Measurements from ENCODE around the gene SH3D19.
"Not testable (repeated sequence)": the region's sequence is repeated elsewhere in the genome, so short reads cannot be mapped to it uniquely, and the experiment has no call there.

SH3D19 gene

GRCh38 chr4:151150821-151151580, 174.4 kb downstream of the SH3D19 start:
- no peak for DNase-seq (ENCODE audit: low read depth in 2 of 2)

GRCh38 chr4:151148261-151148660, 177.1 kb downstream of the SH3D19 start:
- DNase-seq (ENCODE audit: low read depth in 2 of 2): no peak

GRCh38 chr4:151147000-151147399, 178.4 kb downstream of the SH3D19 start:
- DNase-seq (ENCODE audit: low read depth in 2 of 2): no peak

DNA sequence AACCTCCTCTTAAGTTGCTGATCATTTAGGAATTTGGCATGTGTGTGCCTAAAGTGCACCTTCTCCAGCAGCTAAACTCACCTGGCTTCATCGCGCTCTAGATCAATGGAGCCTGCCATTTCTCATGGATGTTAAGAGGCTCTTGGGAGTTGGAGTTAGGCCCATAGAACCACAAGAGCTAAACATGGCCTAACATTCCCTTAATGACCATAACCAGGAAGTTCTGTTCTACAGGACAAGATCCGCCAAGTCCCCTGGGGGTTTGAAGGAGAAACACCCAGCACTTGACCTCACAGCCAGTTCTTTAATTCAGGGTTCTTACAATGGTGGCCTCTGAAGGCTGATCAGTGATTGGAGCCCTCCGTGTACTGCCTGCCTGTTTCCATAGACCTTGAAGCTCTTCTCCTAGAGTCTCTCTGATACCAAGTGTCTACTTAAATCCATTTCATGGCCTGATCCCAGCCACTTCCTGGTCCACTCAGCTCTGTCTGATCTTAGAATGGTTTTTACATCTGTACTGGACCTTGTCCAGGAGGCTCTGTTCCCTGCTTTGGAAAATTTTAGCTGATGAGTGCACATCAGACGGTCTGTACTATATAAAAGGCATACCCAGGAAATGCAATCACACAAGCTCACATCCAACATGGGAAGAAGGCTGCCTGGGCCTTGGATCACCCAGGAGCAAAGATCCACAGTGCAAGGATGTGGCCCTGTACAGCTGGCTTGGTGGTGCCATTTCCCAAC, 180.9 kb downstream of the SH3D19 start:
- DNase-seq (ENCODE audit: low read depth in 2 of 2): no peak

DNA sequence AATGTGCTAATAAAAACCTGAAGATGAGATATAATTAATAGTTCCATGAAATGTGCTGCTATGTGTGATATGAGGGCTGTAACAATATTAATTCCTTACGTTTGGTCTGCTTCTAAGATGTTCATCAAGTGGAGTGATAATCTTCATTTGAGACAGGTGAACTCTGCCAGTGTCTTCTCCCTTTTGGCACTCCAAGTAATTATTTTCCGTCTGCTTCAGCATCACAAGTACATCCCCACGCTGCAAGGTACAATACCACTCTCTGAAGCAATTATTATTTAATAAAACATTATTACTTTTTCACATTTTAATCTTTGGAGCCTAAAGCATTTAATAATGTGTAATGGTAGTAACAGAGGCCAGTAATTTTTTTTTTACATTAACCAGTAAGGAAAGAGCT, 181.6 kb downstream of the SH3D19 start:
- no peak for DNase-seq (ENCODE audit: low read depth in 2 of 2)

- DNase-seq (ENCODE audit: low read depth in 2 of 2): no peak
Measured at GRCh38 chr4:151143162-151143561, 182.2 kb downstream of the SH3D19 start.

DNA sequence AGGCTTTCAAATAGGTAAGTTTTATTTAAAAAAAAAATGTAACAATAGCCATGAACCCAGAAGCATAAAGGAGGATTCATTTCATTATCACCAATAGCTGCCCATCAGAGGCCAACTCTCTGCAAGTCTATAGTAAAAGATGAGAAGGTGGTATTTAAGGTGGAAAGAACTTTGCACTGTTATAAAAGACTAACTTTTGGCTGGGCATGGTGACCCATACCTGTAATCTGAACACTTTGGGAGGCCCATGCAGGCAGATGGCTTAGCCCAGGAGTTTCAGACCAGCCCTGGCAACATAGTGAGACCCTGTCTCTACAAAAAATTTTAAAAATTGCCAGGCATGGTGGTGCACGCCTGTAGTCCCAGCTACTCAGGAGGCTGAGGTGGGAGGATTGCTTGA, 182.6 kb downstream of the SH3D19 start:
- DNase-seq (ENCODE audit: low read depth in 2 of 2): no peak

DNA sequence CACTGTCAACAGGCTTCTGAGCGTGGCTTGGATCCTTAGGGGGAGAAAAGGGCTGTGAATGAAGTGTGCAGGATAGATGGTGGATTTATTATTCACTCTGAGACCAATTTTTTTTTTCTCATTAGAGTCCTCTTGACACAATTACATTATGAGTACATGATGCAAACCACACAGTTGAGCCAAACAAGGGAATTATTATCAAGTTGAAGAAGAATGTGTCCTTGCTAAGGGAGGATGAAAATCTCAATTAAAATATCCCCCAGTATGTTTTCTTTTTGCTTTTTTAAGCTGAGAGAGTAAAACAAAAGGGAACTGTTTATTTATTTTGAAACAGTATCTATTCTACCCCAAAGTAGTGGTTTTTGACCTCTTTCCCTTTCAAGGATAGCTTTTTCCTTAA, 185.6 kb downstream of the SH3D19 start:
- no peak for DNase-seq (ENCODE audit: low read depth in 2 of 2)

DNA sequence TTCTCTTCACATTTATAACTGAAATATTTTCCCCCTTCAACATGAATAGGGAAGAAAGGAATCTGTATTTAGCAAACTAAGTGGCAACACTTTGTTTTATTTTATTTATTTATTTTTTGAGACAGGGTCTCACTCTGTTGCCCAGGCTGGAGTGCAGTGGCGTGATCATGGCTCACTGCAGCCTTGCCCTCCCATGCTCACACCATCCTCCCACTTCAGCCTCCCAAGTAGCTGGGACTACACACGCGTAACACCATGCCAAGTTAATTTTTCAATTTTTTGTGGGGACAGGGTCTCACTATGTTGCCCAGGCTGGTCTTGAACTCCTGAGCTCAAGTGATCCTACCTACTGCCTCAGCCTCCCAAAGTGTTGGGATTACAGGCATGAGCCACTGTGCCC, 189.4 kb downstream of the SH3D19 start:
- DNase-seq (ENCODE audit: low read depth in 2 of 2): not testable (repeated sequence)

DNA sequence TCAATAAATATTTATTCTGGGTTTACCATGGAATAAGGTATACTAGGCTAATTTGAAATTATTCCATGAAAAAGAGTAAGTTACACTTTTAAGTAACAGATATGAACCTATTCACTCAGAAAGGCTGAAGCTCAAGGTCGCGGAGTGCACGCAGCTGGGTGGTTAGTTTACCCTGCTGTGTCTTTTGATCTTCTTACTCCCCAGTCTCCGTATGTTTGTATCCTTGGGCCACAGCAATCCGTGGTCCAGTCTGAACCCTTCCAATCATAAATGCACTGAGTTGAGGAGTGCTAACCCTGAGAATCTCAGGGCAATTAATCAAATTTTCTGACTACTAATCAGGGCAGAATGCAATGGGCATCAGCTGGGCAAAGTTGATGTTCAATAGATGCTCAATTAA, 192.1 kb downstream of the SH3D19 start:
- DNase-seq (ENCODE audit: low read depth in 2 of 2): no peak

GRCh38 chr4:151129796-151130195, 195.6 kb downstream of the SH3D19 start:
- no peak for DNase-seq (ENCODE audit: low read depth in 2 of 2)

- no peak for DNase-seq (ENCODE audit: low read depth in 2 of 2)
Measured at GRCh38 chr4:151117371-151117962, 207.9 kb downstream of the SH3D19 start.

GRCh38 chr4:151114986-151115385, 210.4 kb downstream of the SH3D19 start:
- no peak for DNase-seq (ENCODE audit: low read depth in 2 of 2)

DNA sequence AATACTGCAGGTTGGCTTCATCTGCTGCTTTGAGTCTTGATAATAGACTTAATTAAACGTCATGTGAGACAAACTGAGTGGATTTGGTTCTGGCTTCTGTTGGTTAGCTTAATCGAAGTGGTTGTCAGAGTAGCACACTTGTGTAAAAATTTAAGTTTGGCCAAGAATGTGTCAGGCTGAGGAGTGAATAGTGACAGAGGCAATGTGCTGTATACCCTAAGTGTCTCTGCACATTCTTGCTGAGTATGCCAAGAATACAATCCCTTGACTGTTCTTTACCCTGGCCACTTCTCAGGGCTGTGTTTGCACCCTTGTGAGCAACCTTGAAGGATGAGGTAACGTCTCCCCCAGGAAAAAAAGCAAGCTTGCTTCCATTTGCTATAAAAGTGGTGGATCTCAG, 211.1 kb downstream of the SH3D19 start:
- no peak for DNase-seq (ENCODE audit: low read depth in 2 of 2)

GRCh38 chr4:151110236-151110635, 215.2 kb downstream of the SH3D19 start:
- no peak for DNase-seq (ENCODE audit: low read depth in 2 of 2)

GRCh38 chr4:151107063-151107462, 218.3 kb downstream of the SH3D19 start:
- DNase-seq (ENCODE audit: low read depth in 2 of 2): no peak

- no peak for DNase-seq (ENCODE audit: low read depth in 2 of 2)
Measured at GRCh38 chr4:151105454-151106032, 219.9 kb downstream of the SH3D19 start.

DNA sequence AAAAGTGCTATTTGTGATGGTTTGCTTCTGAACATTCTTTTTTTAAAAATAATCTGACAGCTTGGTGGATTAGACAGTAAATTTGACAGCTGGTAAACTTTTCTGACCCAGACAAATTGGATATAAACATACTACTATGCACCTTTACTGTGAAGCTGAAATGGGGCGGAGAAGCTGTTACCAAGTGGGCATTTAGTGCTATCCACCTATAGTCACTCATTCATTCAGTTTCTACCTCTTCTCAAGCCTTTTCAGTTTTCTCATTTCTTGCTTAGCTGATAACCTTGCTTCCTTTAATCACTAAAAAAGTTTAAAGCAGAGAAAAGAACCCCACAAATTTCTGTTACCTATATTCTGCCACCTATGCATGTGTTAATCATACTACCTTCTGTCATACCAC, 220.8 kb downstream of the SH3D19 start:
- DNase-seq (ENCODE audit: low read depth in 2 of 2): no peak

DNA sequence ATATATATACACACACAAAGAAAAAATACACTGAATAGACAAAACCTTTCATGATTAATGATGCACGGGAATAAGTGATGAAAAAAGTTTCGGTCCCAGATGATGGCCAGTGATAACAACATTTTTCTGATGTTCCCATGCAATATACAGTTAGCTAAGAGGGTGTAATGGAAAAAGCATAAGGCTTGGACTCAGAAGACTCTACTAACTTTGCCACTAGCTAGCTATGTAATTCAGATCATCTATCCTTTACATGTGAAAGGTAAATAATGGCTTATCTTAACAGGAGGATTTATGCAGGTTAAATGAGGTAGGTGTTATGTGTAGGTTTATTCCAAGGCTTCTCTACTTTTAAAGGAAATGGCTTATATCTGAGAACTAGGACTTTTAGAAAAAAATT, 221.6 kb downstream of the SH3D19 start:
- no peak for DNase-seq (ENCODE audit: low read depth in 2 of 2)

GRCh38 chr4:151100531-151100930, 224.9 kb downstream of the SH3D19 start:
- no peak for DNase-seq (ENCODE audit: low read depth in 2 of 2)

DNA sequence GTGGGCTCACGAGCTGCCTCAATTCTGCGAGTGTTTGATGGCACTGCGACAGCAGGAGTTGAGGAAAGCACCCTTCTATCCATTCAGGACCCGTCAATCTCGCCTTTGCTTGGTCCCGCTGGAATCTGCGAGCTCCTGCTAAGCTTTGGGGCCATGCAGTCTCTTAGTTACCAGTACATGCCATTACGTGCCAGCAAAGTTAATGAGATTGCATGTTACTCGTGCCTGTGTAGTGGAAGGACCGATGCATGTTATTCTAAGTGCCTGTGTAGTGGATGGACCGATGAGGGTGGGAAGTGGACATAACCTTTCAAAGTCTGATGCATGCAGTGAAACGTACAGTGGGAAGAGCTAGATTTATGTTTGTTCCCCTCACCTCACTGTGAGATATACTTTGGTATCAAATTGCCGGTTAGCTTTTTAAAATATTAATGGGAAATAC, 225.4 kb downstream of the SH3D19 start:
- DNase-seq (ENCODE audit: low read depth in 2 of 2): no peak

DNA sequence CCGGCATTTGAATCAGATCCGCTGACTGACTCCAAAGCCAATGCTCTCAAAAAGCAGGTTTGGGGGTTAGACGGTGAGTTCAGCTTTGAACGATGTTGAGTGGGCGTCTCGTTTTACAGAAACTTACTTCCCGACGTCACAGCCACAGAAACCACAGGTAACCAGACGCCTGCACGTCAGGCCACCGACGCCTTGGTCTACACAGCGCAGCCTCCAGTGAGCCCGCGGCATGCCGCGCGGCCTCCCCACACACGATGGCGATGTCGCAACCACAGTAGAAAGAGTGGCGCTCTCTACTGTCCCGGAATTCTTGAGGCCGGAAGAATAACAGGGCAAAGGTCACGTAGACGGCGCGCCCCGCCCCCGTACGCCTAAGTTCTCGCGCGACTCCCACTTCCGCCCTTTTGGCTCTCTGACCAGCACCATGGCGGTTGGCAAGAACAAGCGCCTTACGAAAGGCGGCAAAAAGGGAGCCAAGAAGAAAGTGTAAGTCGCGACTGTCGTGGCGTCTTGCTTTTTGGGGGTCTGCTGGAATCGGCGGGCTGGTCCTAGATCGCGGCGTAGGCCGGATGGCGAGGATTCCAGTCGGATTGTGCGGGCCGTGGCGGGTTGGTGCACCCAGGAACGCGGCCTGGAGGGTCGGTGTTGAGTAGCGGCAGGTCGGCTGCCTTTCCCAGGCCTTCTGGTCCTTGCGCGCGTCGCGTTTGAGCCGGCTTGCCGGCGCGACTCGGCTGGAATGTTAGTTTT, 226.0 kb downstream of the SH3D19 start, which contains the start of gene RPS3A:
RPS3A (plus strand) TSS at position 400 of the 747 bp plus-strand sequence; CDS start at position 425, 25 bp downstream.
- DNase-seq (ENCODE audit: low read depth in 2 of 2): peak; percentile 87 to 97

Data from stimulated activated CD8-positive, alpha-beta memory T cell treated with anti-CD3 and anti-CD28 coated beads, Interleukin-2, amount 100 ng/mL, for 48 hours (primary cell).